ENCODE measurements around the gene ZWILCH. TPM values are rescaled to one million over a fixed set of nuclear protein-coding genes. Genes with fewer than 3 reads are reported as not detected.
"Not testable (repeated sequence)": the region's sequence is repeated elsewhere in the genome, so short reads cannot be mapped to it uniquely, and the experiment has no call there.

ZWILCH gene
- total and polyA plus RNA-seq, 2 of the 4 experiments (the other 2 are of a cell fraction): 10.5 to 22.2 TPM

GRCh38 chr15:66465294-66465693, 39.8 kb upstream of the ZWILCH start:
- H3K4me3 ChIP-seq (ENCODE audit: insufficient read depth, low read depth, low read length); H3K36me3 ChIP-seq (ENCODE audit: control insufficient read depth, insufficient read depth, low read length); BruUV-seq (replicated peaks); ATAC-seq (ENCODE audit: low read depth); H4K5ac ChIP-seq (ENCODE audit: low read depth, low read length); H3K9me1 ChIP-seq (ENCODE audit: insufficient read depth, low read length); CTCF ChIA-PET; H3K9me3 ChIP-seq (ENCODE audit: control insufficient read depth, insufficient read depth, low read length); dilution Hi-C loops (cut with HindIII; ENCODE audit: low sequenced_read_pairs, unreplicated experiment); H3K56ac ChIP-seq (ENCODE audit: extremely low read depth, insufficient read depth, low read length); H3K27me3 ChIP-seq (ENCODE audit: control insufficient read depth, insufficient read depth, low read length); H2AK5ac ChIP-seq (ENCODE audit: low read depth, low read length); DNase-seq; H3K18ac ChIP-seq (ENCODE audit: low read depth, low read length); H3K14ac ChIP-seq (replicated peaks; ENCODE audit: low read depth, low read length); H3K9ac ChIP-seq (ENCODE audit: low read depth, low read length); H3K4ac ChIP-seq (ENCODE audit: low read depth, low read length); H3K4me2 ChIP-seq (ENCODE audit: low read depth, low read length); H2BK5ac ChIP-seq (ENCODE audit: low read depth, low read length, poor library complexity, severe bottlenecking); H2BK120ac ChIP-seq (ENCODE audit: low read depth, low read length); H3K4me1 ChIP-seq (ENCODE audit: control insufficient read depth, insufficient read depth, low read length); H4K8ac ChIP-seq (ENCODE audit: low read depth in 2 of 2, low read length in 2 of 2); H3K23ac ChIP-seq (ENCODE audit: low read depth, low read length); H2BK20ac ChIP-seq (ENCODE audit: low read depth, low read length); intact Hi-C loops (cut with micrococcal nuclease); H4K91ac ChIP-seq (ENCODE audit: insufficient read depth, low read depth, low read length); H2AK9ac ChIP-seq (replicated peaks; ENCODE audit: low read depth, low read length, poor library complexity); H4K20me1 ChIP-seq (ENCODE audit: insufficient read depth, low read length); H3K27ac ChIP-seq (ENCODE audit: insufficient read depth, low read length); H2AFZ ChIP-seq (replicated peaks; ENCODE audit: low read length, poor library complexity); POLR2A ChIA-PET (ENCODE audit: unreplicated experiment); H2BK15ac ChIP-seq (ENCODE audit: low read depth, low read length); in situ Hi-C loops (cut with MboI; ENCODE audit: low sequenced_read_pairs): not testable (repeated sequence)
- peaks cover 15 to 26% of the 10 kb centered on the region in 2 experiments for H3K79me1 ChIP-seq (ENCODE audit: low read depth in 1 of 2, low read length in 2 of 2)
- WGBS, 2 experiments (ENCODE audit: extremely low coverage in 2 of 2, insufficient read length in 1 of 2): no CpG with 5 or more reads among the region's 6 CpGs

GRCh38 chr15:66467162-66468040, 37.7 kb upstream of the ZWILCH start:
- dilution Hi-C loops (cut with HindIII; ENCODE audit: low sequenced_read_pairs, unreplicated experiment); H3K9me1 ChIP-seq (ENCODE audit: insufficient read depth, low read length); H3K27ac ChIP-seq (ENCODE audit: insufficient read depth, low read length); in situ Hi-C loops (cut with MboI; ENCODE audit: low sequenced_read_pairs); H3K23ac ChIP-seq (ENCODE audit: low read depth, low read length); H3K9me3 ChIP-seq (ENCODE audit: control insufficient read depth, insufficient read depth, low read length); H3K56ac ChIP-seq (ENCODE audit: extremely low read depth, insufficient read depth, low read length); H3K36me3 ChIP-seq (ENCODE audit: control insufficient read depth, insufficient read depth, low read length); H3K14ac ChIP-seq (replicated peaks; ENCODE audit: low read depth, low read length); H3K18ac ChIP-seq (ENCODE audit: low read depth, low read length); H3K4me1 ChIP-seq (ENCODE audit: control insufficient read depth, insufficient read depth, low read length); H2BK5ac ChIP-seq (ENCODE audit: low read depth, low read length, poor library complexity, severe bottlenecking); H2BK15ac ChIP-seq (ENCODE audit: low read depth, low read length); BruUV-seq (replicated peaks); H3K4me3 ChIP-seq (ENCODE audit: insufficient read depth, low read depth, low read length); H2AK5ac ChIP-seq (ENCODE audit: low read depth, low read length); H3K4me2 ChIP-seq (ENCODE audit: low read depth, low read length); H4K20me1 ChIP-seq (ENCODE audit: insufficient read depth, low read length); H3K27me3 ChIP-seq (ENCODE audit: control insufficient read depth, insufficient read depth, low read length); ATAC-seq (ENCODE audit: low read depth); intact Hi-C loops (cut with micrococcal nuclease); H4K5ac ChIP-seq (ENCODE audit: low read depth, low read length); H3K9ac ChIP-seq (ENCODE audit: low read depth, low read length); H4K91ac ChIP-seq (ENCODE audit: insufficient read depth, low read depth, low read length); H2BK120ac ChIP-seq (ENCODE audit: low read depth, low read length); H2AFZ ChIP-seq (replicated peaks; ENCODE audit: low read length, poor library complexity); H2AK9ac ChIP-seq (replicated peaks; ENCODE audit: low read depth, low read length, poor library complexity); H4K8ac ChIP-seq (ENCODE audit: low read depth in 2 of 2, low read length in 2 of 2); H3K4ac ChIP-seq (ENCODE audit: low read depth, low read length); CTCF ChIA-PET; DNase-seq; H2BK20ac ChIP-seq (ENCODE audit: low read depth, low read length); POLR2A ChIA-PET (ENCODE audit: unreplicated experiment): not testable (repeated sequence)
- peaks cover 11 to 12% of the 10 kb centered on the region in 2 experiments; a peak in 3 of 4 replicates for H3K79me1 ChIP-seq (ENCODE audit: low read depth in 1 of 2, low read length in 2 of 2)
- WGBS, 2 experiments (ENCODE audit: extremely low coverage in 2 of 2, insufficient read length in 1 of 2): 100% methylated on average over 2 of the region's 11 CpGs; no CpG with 5 or more reads in 1 of the 2 experiments
